HG03520 (cell line): ENCODE results near the gene SLC9A9.

Source experiments
- ATAC-seq: cut with Tn5 transposase; IDR thresholded peaks from one replicate; pipeline ENCODE4 v1.9.1; 2021; ENCODE audit warnings: mild to moderate bottlenecking, moderate library complexity; ENCODE audit not compliant: unreplicated experiment

SLC9A9 gene

DNA sequence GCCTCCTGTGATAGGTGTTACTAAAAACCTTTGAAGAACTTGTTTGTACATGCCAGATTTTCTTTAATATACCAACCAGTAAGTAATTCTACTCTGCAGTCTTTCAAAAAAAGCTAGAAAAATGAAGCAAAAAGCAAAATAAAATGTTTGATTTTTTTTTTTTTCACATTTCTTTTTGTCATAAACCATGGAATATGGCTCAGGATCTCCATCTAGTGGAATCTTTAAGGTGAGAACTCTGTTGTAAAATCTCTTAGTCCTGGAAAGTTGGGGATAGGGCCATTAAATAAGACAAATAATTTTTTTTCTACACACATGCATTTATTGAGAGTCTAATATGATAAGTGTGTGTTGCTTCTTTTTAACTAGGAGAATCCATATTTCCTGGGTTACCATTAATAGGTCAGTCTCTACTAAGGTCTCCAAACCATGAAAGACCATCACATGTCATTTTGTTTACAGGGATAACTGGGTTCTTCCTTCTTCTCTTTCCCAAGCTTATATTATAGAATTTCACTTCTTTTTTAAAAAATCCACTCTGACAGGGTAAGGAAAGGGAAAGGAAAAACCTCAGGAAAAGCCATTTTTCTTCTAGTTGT, 84.6 kb downstream of the SLC9A9 start:
- no peak for ATAC-seq

GRCh38 chr3:143757691-143758090, 90.6 kb downstream of the SLC9A9 start:
- ATAC-seq: no peak

DNA sequence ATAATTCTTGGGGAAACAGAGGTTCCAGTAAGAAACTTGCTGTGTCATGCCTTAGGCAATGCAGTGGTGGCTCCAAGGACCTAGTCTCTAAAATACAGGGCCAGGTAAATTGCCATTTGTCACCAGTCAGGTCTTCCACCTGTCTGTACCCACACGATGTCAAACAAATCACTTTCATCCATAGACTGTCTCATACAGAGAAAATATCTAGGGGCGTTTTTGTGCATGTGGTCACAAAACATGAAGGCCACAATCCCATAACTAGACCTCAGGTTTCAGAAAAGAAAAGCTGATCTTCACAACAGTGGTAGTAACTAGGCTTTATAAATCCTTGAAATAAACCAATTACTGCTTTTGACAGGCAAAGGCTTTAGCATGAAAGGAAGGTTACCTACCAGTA, 92.3 kb downstream of the SLC9A9 start:
- ATAC-seq: no peak

DNA sequence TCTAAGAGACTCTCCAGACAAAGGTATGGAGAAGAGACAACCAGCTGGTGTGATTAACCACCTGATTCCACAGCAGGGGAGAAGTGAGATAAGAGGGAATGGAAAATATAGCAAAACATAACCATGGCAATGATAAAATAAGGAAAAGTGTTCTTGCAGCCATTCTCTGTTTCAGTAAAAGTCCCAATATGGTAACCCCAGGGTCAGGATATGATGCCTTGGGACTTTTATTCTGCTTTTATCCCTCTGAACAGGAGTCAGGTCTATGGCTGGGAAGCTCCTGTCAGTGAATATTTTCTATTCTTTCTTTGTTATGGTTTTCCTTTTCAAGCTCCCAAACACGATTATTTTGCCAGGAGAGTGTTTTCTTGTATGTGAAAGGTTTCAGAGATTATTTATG, 94.2 kb downstream of the SLC9A9 start:
- ATAC-seq: no peak

- no peak for ATAC-seq
Measured at GRCh38 chr3:143753456-143753855, 94.8 kb downstream of the SLC9A9 start.

GRCh38 chr3:143753006-143753405, 95.3 kb downstream of the SLC9A9 start:
- ATAC-seq: no peak

- ATAC-seq: no peak
Measured at GRCh38 chr3:143751643-143752178, 96.6 kb downstream of the SLC9A9 start.

DNA sequence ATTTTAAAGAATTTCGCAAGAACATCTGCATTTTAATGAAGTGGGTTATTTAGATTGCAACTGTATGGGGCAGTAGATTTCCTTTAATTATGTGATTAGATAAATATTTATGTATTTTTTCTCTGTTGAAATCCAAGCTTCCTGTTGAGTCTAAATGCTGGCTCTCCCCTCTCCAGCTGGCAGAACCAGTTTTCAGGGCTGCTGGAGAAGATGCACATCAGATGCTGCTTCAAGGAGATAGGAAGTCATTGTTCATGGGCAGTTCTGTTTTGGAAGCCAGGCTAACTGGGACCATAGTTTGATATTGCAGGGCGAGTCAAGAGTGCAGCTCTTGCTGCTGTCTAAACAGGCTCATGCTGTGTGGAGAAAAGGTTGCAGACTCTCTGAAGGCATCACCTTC, 97.4 kb downstream of the SLC9A9 start:
- no peak for ATAC-seq

- ATAC-seq: no peak
Measured at GRCh38 chr3:143749926-143750325, 98.3 kb downstream of the SLC9A9 start.

DNA sequence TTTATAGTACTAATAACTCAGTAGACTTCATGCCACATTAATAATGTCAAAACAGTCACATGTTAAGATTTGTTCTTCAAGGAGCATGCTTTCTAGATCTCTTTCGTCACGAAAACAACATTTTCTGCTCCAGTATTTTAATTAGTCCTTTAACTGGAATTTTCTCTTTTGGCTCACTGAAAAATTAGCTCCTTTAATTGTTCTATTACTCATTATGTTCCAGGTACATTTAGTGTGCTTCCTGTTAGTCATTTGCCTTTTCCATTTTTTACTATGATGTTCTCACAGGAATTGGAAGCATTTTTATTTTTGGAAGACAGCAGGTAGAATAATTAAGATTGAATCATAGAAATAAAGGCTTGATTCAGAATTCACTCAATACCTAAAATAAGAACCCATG, 111.2 kb downstream of the SLC9A9 start:
- ATAC-seq: no peak

- no peak for ATAC-seq
Measured at GRCh38 chr3:143736205-143736997, 111.9 kb downstream of the SLC9A9 start.

GRCh38 chr3:143731776-143732175, 116.5 kb downstream of the SLC9A9 start:
- no peak for ATAC-seq

DNA sequence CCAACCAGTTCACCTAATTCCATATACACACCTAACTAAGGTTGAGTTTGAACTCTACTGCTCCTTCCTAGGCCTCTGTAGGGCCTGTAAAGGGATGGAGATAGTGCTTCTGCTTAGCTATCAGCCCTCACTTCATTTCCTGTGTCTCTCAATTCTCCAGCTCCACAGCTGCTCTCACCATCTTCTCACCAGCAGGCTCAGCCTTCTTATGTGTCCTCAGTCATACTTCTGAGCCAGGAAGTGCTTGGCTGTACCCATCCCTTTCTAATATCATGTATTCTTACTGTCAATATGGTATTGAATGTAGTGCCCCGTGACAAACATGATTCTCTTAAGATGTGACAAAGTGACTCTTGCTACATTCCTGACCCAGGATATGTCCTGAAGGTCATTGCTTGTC, 116.9 kb downstream of the SLC9A9 start:
- ATAC-seq: no peak

- no peak for ATAC-seq
Measured at GRCh38 chr3:143727391-143727790, 120.9 kb downstream of the SLC9A9 start.

- ATAC-seq: no peak
Measured at GRCh38 chr3:143726727-143727126, 121.5 kb downstream of the SLC9A9 start.

DNA sequence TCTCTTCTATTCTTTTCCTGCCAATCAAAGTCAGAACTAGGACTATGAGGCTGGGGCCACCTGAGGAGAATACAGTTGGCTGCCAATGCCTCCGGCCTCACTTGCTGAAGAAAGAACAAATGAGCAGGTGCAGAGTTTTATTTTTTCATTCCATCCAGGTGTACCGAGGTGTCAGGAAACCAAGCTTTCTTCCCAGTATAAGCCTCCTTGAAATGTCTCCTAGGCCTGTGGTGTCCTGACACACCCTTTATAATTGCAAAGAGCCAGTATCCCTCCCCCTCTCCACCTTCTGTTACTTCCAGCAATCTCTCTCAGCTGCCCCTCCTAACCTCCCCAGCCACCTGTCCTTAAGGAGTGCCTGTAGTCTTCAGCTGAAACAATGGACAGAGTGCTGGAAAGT, 127.9 kb downstream of the SLC9A9 start:
- no peak for ATAC-seq

- no peak for ATAC-seq
Measured at GRCh38 chr3:143718463-143718862, 129.8 kb downstream of the SLC9A9 start.

GRCh38 chr3:143716731-143717130, 131.5 kb downstream of the SLC9A9 start:
- ATAC-seq: no peak

DNA sequence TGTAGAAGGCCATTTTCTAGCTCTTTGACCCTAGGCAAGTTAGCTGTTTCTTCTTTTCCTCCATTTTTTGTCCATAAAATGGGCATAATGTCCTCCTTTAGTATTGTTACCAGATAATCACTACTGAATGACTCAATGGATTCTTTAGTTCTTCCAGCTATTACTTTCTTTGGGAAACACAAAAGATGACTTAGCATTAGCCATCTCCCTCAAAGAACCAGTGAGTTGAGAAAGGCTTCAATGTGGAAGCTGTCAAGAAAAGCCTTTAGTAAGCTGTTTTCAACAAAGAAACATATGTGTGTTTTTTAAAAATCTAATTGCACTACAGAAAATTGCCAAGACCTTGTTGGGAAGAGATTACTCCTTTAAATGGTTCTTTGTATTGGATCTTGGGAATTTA, 135.7 kb downstream of the SLC9A9 start:
- no peak for ATAC-seq

- ATAC-seq: no peak
Measured at GRCh38 chr3:143707848-143708247, 140.4 kb downstream of the SLC9A9 start.

DNA sequence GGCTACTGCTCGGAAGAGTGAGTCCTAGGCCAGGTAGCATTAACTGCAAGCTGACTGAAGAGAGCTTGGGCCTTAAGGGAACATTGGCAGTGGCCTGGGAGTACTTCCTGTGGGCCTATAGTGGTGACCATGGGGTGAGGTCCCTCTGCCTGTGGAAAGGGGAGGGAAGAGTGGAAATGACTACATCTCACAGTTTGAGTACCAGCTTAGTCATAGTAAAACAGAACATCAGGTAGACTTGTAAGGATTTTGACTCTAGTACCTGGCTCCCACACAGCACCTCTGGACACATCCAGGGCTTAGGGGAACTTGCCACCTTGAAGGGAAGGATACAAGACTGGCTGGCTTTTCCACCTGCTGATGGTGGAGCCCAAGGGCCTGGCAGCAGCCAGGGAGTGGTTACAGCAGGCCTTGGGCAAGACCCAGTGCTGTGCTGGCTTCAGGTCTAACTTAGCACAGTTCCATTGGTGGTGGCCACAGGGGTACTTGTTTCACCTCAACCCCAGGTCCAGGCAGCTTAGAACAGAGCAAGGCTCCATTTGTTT, 147.8 kb downstream of the SLC9A9 start:
- ATAC-seq: no peak

GRCh38 chr3:143699424-143699823, 148.8 kb downstream of the SLC9A9 start:
- no peak for ATAC-seq
